Measurements from ENCODE around the gene MOB3C.

MOB3C gene

DNA sequence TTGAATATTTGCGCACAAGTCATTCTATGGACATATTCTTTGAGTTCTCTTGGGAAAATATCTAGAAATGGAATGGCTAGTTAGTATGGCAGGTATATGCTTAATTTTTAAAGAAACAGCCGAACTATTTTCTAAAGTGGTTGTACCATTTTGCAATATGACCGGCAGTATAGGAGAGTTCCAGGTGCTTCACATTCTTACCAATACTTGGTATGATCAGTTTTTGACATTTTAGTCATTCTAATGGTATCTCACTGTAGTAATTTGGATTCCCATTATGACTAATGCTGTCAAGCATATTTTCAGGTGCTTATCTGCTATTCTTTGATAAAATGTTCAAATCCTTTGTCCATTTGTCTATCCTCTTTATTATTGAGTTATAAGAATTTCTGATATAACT, 31.0 kb upstream of the MOB3C start:
- no peak for DNase-seq
- no peaks in the 10 kb centered on the region for H3K27me3 Mint-ChIP-seq
- no peaks in the 10 kb centered on the region for H3K9me3 Mint-ChIP-seq
- no peak overlapping the region for H3K27ac Mint-ChIP-seq
- peaks cover 6% of the 10 kb centered on the region for H3K4me1 Mint-ChIP-seq
- no peak for ATAC-seq
- no peak overlapping the region for H3K4me3 Mint-ChIP-seq

DNA sequence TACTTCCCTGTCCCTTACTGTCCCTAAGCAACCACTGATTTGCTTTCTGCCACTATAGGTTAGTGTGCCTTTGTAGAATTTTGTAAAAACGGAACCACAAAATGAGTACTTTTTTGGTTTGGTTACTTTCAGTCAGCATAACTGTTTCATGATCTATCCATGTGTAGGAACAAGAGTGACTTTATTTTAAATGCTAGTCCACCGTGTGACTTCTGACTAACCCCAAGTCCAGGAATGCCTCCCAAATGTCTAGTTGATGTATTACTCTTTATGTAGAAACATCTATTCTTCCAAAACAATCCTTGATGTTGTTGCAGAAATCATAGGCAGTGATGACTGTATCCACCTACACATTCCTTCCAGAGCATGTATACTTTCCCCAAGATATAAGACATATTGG, 30.2 kb upstream of the MOB3C start:
- no peak for DNase-seq
- Mint-ChIP-seq H3K4me3 (no peak overlapping the region), H3K4me1 (peaks cover 6% of the 10 kb centered on the region), H3K27ac (no peak overlapping the region), H3K27me3 (no peaks in the 10 kb centered on the region), H3K9me3 (no peaks in the 10 kb centered on the region)
- no peak for ATAC-seq

DNA sequence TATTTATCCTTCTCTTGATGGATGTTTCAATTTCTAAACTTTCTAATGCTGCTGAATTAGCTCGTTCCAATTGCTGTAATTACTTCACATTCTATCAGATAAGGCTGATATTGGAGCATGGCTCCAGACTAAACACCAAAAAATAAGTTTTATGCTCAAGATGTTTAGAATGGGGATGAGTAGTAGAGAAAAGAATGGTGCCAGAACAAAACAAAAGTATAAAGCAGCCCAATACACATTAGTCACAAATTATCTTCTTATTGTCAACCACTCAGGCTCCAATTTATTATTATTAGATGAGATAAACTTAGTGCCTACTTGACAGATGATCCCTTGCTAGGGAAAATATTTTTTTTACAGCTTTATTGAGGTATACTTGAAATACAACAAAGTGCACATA, 29.7 kb upstream of the MOB3C start:
- Mint-ChIP-seq H3K9me3 (no peaks in the 10 kb centered on the region), H3K4me1 (peaks cover 6% of the 10 kb centered on the region), H3K4me3 (no peak overlapping the region), H3K27ac (no peak overlapping the region), H3K27me3 (no peaks in the 10 kb centered on the region)
- DNase-seq: no peak
- ATAC-seq: no peak

DNA sequence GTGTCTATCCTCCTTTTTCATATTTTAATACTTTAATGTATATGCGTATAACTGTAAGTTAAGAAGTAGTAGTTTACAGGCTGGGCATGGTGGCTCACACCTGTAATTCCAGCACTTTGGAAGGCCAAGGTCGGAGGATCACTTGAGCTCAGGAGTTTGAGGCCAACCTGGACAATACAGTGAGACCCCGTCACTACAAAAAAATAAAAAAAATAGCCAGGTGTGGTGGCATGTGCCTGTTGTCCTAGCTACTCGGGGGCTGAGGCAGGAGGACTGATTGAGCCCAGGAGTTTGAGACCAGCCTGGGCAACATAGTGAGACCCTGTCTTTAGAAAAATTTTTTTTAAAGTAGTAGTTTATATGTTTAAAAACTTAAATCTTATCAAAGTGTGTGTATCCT, 29.2 kb upstream of the MOB3C start:
- ATAC-seq: no peak

DNA sequence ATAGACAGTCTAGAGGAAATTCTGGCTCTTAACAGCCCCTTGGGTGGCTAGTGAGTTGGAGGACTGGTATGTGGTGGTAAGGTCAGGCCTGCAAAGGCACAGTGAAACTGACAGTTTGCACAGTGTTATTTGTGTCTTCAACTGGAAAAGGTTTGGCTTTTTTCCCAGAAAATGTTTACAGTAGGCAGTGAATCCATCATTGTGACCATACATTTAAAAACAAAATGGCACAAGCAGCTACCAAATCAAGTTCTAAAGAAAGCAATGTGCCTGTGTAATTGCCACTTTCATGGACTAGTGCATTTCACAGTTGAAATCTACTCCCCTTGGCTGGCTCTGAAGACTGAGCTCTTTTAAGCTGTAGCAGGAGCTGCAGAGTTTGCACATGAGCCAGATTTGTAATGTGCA, 26.8 kb upstream of the MOB3C start:
- Mint-ChIP-seq H3K27ac (no peak overlapping the region), H3K4me3 (no peak overlapping the region), H3K9me3 (no peaks in the 10 kb centered on the region), H3K27me3 (no peaks in the 10 kb centered on the region), H3K4me1 (peaks cover 6% of the 10 kb centered on the region)
- no peak for ATAC-seq
- DNase-seq: no peak

More for the DNA sequence above, 29.2 kb upstream of the MOB3C start:
- H3K4me1 Mint-ChIP-seq: peaks cover 6% of the 10 kb centered on the region
- H3K4me3 Mint-ChIP-seq: no peak overlapping the region
- H3K27me3 Mint-ChIP-seq: no peaks in the 10 kb centered on the region
- no peaks in the 10 kb centered on the region for H3K9me3 Mint-ChIP-seq
- no peak for DNase-seq
- no peak overlapping the region for H3K27ac Mint-ChIP-seq

DNA sequence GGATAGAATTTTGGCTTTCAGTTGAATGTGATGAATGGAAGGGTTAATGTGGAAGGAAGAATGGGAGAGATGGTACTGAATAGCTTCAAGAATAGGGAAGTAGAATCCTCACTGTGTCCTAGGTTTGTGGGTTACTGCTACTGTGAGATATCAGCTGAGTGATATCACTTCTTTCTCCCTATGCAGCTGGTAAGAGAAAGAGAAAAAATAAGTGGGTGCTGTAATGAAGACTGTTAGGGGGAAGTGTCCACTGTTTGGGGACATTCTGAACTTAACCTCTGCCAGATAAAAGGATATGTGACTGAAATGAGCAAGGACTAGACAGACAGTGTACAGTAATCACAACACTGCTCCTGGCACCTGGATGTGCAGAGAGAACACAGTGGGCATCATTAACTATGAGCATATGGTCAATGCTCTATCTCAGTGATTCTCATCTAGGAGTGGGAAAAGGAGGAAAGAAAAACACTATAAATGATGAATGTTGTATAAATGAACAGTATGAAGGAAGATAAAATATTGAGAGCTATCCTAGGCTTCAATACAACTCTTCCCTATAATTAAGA, 25.6 kb upstream of the MOB3C start:
- DNase-seq: no peak
- peaks cover 3% of the 10 kb centered on the region for H3K4me1 Mint-ChIP-seq
- no peak overlapping the region for H3K27ac Mint-ChIP-seq
- no peak overlapping the region for H3K4me3 Mint-ChIP-seq
- H3K9me3 Mint-ChIP-seq: no peaks in the 10 kb centered on the region
- no peaks in the 10 kb centered on the region for H3K27me3 Mint-ChIP-seq
- no peak for ATAC-seq

DNA sequence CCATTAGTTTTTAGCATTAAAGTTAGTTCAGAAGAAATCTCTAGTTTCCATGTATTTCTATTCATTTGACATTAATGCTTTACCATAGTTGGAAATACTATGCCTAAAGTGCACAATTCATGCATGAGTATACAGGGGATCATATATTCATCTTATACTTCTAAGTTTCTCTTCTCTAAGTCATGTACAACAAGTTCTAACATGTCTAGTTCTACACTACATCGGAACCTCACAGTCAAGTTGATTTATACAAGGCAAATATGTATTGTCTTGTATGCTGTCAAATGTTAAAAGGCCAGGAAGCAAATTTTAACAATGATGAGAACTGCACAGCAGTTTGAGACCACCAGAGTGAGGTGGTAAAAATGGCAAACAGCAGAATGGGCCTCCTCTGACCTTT, 22.9 kb upstream of the MOB3C start:
- H3K27me3 Mint-ChIP-seq: no peaks in the 10 kb centered on the region
- peak overlapping the region in 1 of 2 donors; percentile 16 for H3K27ac Mint-ChIP-seq
- H3K4me3 Mint-ChIP-seq: no peak overlapping the region
- ATAC-seq (no peak), DNase-seq (no peak)
- no peaks in the 10 kb centered on the region for H3K4me1 Mint-ChIP-seq
- no peaks in the 10 kb centered on the region for H3K9me3 Mint-ChIP-seq

DNA sequence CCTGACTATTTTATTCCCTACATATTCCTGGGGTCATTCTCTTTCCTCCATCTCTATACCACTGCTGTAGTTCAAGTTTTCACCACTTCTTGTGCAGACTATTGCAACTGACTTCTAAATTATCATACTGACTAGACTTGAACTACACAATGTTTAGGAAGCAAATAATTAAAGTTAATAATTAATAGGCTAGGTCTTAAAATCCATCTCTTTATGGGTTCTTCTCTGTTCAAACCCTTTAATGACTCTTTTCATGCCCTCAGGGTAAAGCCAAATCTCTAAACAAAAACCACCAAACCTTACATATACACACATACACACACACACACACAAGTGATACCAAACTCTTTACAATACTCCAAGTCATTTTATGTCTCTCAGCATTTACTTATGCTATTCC, 22.3 kb upstream of the MOB3C start:
- no peaks in the 10 kb centered on the region for H3K4me1 Mint-ChIP-seq
- H3K4me3 Mint-ChIP-seq: no peak overlapping the region
- DNase-seq (no peak), ATAC-seq (no peak)
- H3K9me3 Mint-ChIP-seq: no peaks in the 10 kb centered on the region
- H3K27ac Mint-ChIP-seq: no peak overlapping the region
- no peaks in the 10 kb centered on the region for H3K27me3 Mint-ChIP-seq

DNA sequence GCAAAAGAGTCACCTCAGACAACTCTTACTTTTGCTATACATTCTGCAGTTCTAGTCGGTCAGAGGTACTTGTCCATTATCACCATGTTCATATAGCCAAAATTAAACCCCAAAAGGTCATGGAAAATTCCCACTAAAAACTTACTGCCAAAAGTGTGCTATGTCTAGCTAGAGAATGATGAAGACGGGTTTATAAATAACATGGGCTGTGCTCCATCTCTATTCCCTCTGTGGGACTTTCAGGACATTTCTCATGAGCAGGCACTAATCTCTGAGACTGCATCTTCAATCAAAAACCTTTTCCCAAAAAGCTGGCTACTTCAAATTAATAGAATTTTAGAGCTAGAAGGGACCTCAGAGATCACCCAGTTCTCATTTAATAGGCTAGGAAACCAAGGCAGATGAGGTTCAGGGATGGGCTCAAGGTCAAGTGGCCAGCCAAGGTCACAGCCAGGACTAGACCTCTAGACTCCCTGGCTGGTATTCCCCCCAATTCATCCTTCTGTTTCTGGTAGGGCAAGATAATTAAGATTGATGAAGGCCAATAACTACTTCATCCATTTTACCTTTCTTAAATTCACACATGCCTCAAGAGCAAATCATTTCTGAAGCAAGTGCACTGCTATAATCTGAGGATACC, 21.0 kb upstream of the MOB3C start:
- Mint-ChIP-seq H3K27me3 (no peaks in the 10 kb centered on the region), H3K27ac (no peak overlapping the region), H3K9me3 (no peaks in the 10 kb centered on the region), H3K4me3 (no peak overlapping the region), H3K4me1 (no peaks in the 10 kb centered on the region)
- no peak for DNase-seq
- ATAC-seq: no peak

DNA sequence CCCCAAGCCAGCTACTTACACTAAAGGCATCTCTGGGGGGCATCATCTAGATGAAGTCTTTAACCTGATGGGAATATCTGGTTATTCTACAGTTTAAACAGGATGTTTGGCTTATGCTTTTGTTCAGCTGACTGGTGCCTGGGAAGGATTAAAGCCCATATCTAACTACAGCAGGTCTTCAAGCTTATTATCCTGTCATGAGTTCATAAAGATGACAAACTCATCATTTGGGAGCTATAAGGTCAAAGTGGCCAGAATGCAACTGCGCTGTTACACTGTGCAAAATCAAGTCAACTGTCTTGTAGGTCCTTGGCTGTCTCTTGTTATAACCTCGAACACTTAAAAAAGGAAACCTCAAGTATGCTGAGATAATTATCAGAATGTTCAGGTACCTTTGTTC, 18.6 kb upstream of the MOB3C start:
- Mint-ChIP-seq H3K9me3 (no peaks in the 10 kb centered on the region), H3K4me3 (no peak overlapping the region), H3K27me3 (no peaks in the 10 kb centered on the region), H3K27ac (peak overlapping the region in 1 of 2 donors; percentile 22), H3K4me1 (no peaks in the 10 kb centered on the region)
- DNase-seq (no peak), ATAC-seq (no peak)

DNA sequence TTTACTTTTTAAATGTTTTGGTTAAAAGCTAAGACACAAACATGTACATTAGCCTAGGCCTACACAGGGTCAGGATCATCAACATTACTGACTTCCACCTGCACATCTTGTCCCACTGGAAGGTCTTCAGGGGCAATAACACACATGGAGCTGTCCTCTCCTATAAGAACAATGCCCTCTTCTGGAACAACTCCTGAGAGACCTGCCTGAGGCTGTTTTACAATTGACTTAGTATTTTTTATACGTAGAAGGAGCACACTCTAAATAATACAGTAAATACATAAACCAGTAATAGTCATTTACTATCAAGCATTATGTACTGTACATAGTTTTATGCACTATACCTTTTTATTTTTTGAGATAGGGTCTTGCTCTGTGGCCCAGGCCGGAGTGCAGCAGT, 14.1 kb upstream of the MOB3C start:
- no peak for ATAC-seq
- no peak for DNase-seq
- H3K9me3 Mint-ChIP-seq: no peaks in the 10 kb centered on the region
- H3K27ac Mint-ChIP-seq: no peak overlapping the region
- no peaks in the 10 kb centered on the region for H3K27me3 Mint-ChIP-seq
- no peak overlapping the region for H3K4me3 Mint-ChIP-seq
- H3K4me1 Mint-ChIP-seq: no peaks in the 10 kb centered on the region

DNA sequence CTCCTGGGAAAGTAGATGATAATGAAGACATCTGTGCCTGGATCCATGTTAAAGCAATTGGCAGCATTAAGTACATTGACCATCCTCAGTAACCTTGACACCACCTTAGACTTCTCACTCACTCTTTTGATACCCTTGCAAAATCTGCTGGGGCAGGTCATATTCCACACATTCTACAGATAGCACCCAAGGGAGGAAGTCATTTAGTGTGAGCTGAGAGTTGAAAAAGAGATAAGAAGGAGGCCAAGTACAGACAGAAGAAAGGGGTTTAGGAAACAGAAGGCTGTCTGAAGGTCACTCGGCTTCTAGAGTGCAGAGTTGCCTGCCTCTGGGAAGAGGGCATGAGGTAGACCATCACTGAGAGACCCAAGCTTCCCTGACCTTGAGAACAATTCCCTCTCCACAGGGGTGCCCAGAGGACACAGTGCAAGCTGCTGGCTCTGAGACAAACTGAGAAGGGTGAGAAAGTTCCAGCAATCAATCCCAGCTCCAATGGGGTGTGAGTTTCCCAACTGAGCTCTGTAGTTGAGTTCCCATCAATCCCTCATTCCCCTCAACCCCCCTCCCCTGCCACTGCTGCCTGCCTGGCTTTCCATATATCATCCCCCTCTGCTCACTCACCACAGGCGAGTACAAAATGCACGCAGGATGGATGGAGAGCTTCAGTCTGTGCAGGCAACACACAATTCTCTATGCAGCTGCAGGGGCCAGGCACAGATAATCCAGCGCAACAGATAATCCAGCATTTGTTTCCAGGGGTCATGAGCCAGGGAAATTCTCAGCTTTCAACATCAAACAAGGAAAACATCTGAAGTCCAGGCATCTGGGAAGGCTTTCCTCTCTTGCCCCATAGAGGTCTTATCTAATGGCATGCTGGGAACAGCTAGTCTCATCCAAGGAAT, 7.4 kb upstream of the MOB3C start:
- no peak overlapping the region for H3K4me3 Mint-ChIP-seq
- no peak for ATAC-seq

DNA sequence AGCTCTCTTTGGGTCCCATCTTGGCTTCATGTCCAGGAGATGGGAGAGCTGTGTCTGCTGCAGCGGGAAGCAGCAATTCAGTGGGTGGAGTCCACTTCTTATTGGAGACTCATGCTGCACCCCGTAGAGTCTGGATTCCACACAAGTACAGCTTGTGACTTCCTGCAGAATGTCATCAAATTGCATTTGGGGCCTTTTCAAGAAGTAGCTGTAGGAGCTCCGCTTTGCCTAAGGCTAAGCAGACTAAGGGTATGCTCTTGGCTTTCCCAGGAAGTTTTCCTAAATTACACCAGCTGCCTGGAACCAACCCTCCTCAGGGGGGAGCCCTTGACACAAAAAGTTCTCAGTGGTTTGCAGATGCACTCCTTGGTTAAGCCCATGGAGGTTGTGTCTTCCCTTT, 5.7 kb upstream of the MOB3C start:
- Mint-ChIP-seq H3K9me3 (no peaks in the 10 kb centered on the region), H3K27ac (no peak overlapping the region), H3K4me3 (no peak overlapping the region), H3K27me3 (no peaks in the 10 kb centered on the region), H3K4me1 (peaks cover 4% of the 10 kb centered on the region)
- ATAC-seq (no peak), DNase-seq (no peak)

More for the DNA sequence above, 7.4 kb upstream of the MOB3C start:
- DNase-seq: no peak
- H3K27me3 Mint-ChIP-seq: no peaks in the 10 kb centered on the region
- no peaks in the 10 kb centered on the region for H3K9me3 Mint-ChIP-seq
- no peaks in the 10 kb centered on the region for H3K4me1 Mint-ChIP-seq
- no peak overlapping the region for H3K27ac Mint-ChIP-seq

DNA sequence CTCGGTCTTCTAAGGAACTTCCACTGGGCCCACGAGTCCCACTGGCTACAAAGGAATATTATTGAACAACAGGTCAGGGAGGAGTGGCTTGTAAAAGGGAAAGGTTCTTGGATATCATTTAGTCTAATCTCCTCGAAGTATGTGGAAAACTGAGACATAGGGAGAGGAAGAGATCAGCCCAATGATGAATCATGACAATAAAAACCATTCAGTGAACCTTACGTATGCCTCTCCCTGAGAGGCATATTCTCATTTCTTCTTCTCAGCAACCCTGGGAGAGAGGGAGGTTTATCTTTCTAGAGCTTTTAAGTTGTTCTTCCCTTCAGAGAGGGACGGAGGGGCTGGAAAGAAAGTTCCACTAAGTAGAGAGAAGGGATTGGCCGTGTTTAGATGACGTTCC, 5.3 kb upstream of the MOB3C start:
- Mint-ChIP-seq H3K4me1 (peaks cover 9% of the 10 kb centered on the region), H3K9me3 (no peaks in the 10 kb centered on the region), H3K27me3 (no peaks in the 10 kb centered on the region), H3K4me3 (no peak overlapping the region), H3K27ac (no peak overlapping the region)
- ATAC-seq: no peak
- DNase-seq: no peak

DNA sequence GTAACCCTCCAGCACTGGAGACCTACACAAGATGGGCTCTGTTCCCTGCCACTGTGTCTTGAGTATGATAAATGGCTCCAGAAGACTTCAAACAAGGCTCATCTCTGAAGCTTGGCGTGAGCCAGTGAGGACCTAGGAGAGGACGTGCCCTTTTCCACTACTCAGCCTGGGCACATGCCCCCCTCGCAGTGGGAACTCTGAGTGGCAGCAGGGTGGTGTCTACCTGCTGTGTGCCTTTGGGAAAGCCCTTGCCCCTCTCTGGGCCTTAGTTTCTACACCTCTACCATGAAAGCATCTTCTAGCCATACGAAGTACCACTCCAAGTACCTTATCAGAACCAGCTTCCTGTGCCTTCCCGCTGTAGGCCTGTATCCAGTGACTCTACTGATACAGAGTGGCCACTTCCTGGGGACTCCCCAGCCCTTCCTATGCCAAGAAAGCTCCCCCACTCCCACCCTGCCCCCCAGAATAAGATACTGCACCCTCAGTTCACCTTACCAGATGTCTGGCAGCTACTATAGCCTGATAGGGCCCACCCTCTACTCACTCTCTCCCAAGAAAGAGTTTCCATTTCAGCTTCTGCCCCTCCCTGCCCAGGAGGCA, 3.1 kb upstream of the MOB3C start:
- H3K4me1 Mint-ChIP-seq: peaks cover 25% of the 10 kb centered on the region
- DNase-seq (no peak), ATAC-seq (no peak)
- H3K4me3 Mint-ChIP-seq: no peak overlapping the region
- H3K27ac Mint-ChIP-seq: no peak overlapping the region
- no peaks in the 10 kb centered on the region for H3K9me3 Mint-ChIP-seq
- H3K27me3 Mint-ChIP-seq: no peaks in the 10 kb centered on the region
